ENCODE data around the gene TRPT1. TPM values are rescaled to one million over a fixed set of nuclear protein-coding genes. Genes with fewer than 3 reads are reported as not detected.

TRPT1 gene
- total RNA-seq, 1 donor from 2014 or later, result 98.1 TPM

GRCh38 chr11:64243236-64243854, 17.4 kb upstream of the TRPT1 start:
- TF ChIP-seq, protein P1, sequence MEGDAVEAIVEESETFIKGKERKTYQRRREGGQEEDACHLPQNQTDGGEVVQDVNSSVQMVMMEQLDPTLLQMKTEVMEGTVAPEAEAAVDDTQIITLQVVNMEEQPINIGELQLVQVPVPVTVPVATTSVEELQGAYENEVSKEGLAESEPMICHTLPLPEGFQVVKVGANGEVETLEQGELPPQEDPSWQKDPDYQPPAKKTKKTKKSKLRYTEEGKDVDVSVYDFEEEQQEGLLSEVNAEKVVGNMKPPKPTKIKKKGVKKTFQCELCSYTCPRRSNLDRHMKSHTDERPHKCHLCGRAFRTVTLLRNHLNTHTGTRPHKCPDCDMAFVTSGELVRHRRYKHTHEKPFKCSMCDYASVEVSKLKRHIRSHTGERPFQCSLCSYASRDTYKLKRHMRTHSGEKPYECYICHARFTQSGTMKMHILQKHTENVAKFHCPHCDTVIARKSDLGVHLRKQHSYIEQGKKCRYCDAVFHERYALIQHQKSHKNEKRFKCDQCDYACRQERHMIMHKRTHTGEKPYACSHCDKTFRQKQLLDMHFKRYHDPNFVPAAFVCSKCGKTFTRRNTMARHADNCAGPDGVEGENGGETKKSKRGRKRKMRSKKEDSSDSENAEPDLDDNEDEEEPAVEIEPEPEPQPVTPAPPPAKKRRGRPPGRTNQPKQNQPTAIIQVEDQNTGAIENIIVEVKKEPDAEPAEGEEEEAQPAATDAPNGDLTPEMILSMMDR (conservative IDR thresholded peaks at IDR 0.05; ENCODE audit: low read depth, low read length), result no peak

GRCh38 chr11:64241491-64242374, 15.7 kb upstream of the TRPT1 start:
- TF ChIP-seq, protein P1 (conservative IDR thresholded peaks at IDR 0.05; ENCODE audit: low read depth, low read length), result no peak
- no peak for DNase-seq (ENCODE audit: low read depth)
- H3K4me3 ChIP-seq (ENCODE audit: low read depth, low read length), result peak overlapping the region; percentile 96

More at GRCh38 chr11:64243236-64243854, 17.4 kb upstream of the TRPT1 start:
- DNase-seq (ENCODE audit: low read depth), result no peak
- peak overlapping the region; percentile 96 for H3K4me3 ChIP-seq (ENCODE audit: low read depth, low read length)

DNA sequence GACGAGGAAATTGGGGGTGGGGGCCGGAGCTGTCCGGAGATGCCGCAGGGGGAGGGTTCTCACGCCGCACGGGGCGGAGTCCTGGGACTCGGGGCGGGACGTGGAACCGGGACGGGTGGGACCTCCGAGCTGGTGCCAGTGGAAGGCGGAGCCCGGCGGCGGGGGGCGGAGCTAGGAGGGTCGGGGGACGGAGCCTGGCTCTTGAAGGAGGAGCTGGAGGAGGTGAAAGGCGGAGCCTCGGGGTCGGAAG, 15.2 kb upstream of the TRPT1 start:
- H3K4me3 ChIP-seq (ENCODE audit: low read depth, low read length), result peak overlapping the region; percentile 96
- peak; percentile 83 for DNase-seq (ENCODE audit: low read depth)
- TF ChIP-seq, protein P1 (conservative IDR thresholded peaks at IDR 0.05; ENCODE audit: low read depth, low read length), result no peak

- TF ChIP-seq, protein P1 (conservative IDR thresholded peaks at IDR 0.05; ENCODE audit: low read depth, low read length), result no peak
- no peak for DNase-seq (ENCODE audit: low read depth)
- H3K4me3 ChIP-seq (ENCODE audit: low read depth, low read length), result peak within 1 kb of the TSS; percentile 96
These were observed 14.7 kb upstream of the TRPT1 start, which contains the start of gene FKBP2 for GRCh38 chr11:64240435-64241240. Gene FKBP2, plus strand, starts transcription at chr11:64241095. Its CDS starts 1,293 bp downstream, at chr11:64242388.

DNA sequence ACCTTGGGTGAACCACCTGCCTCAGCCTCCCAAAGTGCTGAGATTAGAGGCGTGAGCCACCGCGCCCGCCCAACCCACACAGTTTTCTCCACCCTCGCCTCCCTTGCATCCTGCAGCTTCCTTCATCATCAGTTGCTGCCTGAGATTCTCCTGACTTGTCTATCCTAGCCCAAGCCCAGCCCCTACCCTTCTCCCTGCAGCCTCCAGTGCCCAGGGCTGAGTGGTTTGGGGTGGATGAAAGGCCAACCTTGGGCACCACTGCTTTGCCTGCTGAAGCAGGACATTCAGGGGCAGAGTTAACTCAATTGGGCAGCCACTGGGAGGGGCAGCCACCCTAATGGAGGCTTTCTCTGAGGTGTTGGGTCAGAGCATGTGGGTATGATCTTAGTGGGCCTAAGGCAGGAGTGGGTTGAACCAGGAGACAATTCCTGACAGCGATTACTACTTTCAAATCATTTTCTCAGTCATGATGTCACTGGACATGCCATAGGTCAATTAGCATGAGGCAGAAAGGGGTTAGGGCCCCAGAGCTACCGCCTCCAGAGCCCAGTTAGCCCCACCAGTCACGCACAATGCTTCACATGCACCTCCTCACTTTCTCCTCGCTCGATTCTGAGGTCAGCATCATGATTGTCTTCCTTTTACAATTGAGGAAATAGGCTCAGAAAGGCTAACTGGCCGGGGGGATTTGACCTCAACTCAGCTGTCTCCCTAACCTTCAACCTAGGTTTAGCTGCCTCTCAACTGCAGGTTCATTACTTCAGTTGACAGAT, 13.9 kb upstream of the TRPT1 start:
- no peak for DNase-seq (ENCODE audit: low read depth)
- peak overlapping the region; percentile 96 for H3K4me3 ChIP-seq (ENCODE audit: low read depth, low read length)
- TF ChIP-seq, protein P1 (conservative IDR thresholded peaks at IDR 0.05; ENCODE audit: low read depth, low read length), result no peak

DNA sequence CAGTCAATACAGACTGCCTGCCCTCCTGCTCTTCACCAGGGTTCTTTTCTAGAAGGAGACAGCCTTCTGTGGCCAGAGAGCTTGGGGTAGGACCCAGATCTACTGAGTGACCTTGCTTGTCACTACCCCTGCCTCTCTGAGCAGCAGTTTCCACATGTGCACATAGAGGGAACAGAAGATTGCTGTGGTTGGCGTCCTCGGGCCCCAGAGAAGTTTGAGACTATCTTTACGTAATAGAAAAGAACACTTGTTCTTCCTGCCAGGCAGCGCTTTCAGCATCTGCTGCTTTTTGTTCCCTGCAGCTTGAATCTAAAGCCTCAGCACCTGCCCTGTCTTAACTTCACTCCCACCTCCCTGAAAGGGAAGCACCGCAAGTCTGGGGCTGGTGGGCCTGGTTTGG, 13.0 kb upstream of the TRPT1 start:
- TF ChIP-seq, protein P1 (conservative IDR thresholded peaks at IDR 0.05; ENCODE audit: low read depth, low read length), result no peak
- DNase-seq (ENCODE audit: low read depth), result no peak
- no peak overlapping the region for H3K4me3 ChIP-seq (ENCODE audit: low read depth, low read length)
